ENCODE measurements around the gene C22orf31. TPM values are rescaled to one million over a fixed set of nuclear protein-coding genes. Genes with fewer than 3 reads are reported as not detected.
"Not testable (repeated sequence)": the region's sequence is repeated elsewhere in the genome, so short reads cannot be mapped to it uniquely, and the experiment has no call there.

The C22orf31 gene
- total RNA-seq, 2 donors from 2014 or later = not detected

GRCh38 chr22:29062286-29062821 is 723 bp upstream of the C22orf31 start:
- DNase-seq (no peak), ATAC-seq (no peak)
- intact Hi-C loops (cut with DNase I, micrococcal nuclease) = no loop called here

- intact Hi-C loops (cut with DNase I, micrococcal nuclease) = no loop called here
- ATAC-seq = no peak
- DNase-seq = no peak
Measured at GRCh38 chr22:29060931-29061330, 700 bp downstream of the C22orf31 start.

- intact Hi-C loops (cut with DNase I, micrococcal nuclease) = no loop called here
- no peak for ATAC-seq
- DNase-seq = no peak
Measured at GRCh38 chr22:29060251-29060869, 1.3 kb downstream of the C22orf31 start.

- intact Hi-C loops (cut with DNase I, micrococcal nuclease) = no loop called here
- no peak for ATAC-seq
- DNase-seq = no peak
Measured at GRCh38 chr22:29056472-29056871, 5.2 kb downstream of the C22orf31 start.

- ATAC-seq (no peak), DNase-seq (no peak)
Measured at GRCh38 chr22:29055192-29055830, 6.3 kb downstream of the C22orf31 start.

GRCh38 chr22:29054251-29054767 is 7.3 kb downstream of the C22orf31 start:
- DNase-seq = no peak
- intact Hi-C loops (cut with DNase I, micrococcal nuclease) = no loop called here
- ATAC-seq = no peak

More at GRCh38 chr22:29055192-29055830, 6.3 kb downstream of the C22orf31 start:
- intact Hi-C loops (cut with DNase I, micrococcal nuclease) = no loop called here

- DNase-seq (no peak), ATAC-seq (no peak)
- intact Hi-C loops (cut with DNase I, micrococcal nuclease) = no loop called here
Measured at GRCh38 chr22:29053048-29053702, 8.5 kb downstream of the C22orf31 start.

- intact Hi-C loops (cut with DNase I, micrococcal nuclease) = no loop called here
- DNase-seq (no peak), ATAC-seq (peak; percentile 13)
Measured at GRCh38 chr22:29050457-29050856, 11.2 kb downstream of the C22orf31 start.

- DNase-seq (no peak), ATAC-seq (peak; percentile 16)
- intact Hi-C loops (cut with DNase I, micrococcal nuclease) = no loop called here
Measured at GRCh38 chr22:29049655-29050263, 11.9 kb downstream of the C22orf31 start.

GRCh38 chr22:29048822-29049654 is 12.6 kb downstream of the C22orf31 start:
- ATAC-seq (no peak), DNase-seq (no peak)
- intact Hi-C loops (cut with DNase I, micrococcal nuclease) = no loop called here

- ATAC-seq = no peak
- intact Hi-C loops (cut with DNase I, micrococcal nuclease) = no loop called here
- DNase-seq = no peak
Measured at GRCh38 chr22:29044657-29045176, 16.9 kb downstream of the C22orf31 start.

GRCh38 chr22:29043906-29044575 is 17.6 kb downstream of the C22orf31 start:
- intact Hi-C loops (cut with DNase I, micrococcal nuclease) = no loop called here
- ATAC-seq = no peak
- no peak for DNase-seq

- DNase-seq (no peak), ATAC-seq (no peak)
- intact Hi-C loops (cut with DNase I, micrococcal nuclease) = loop anchor here in 1 of 2 donors (2.0 kb wide), 1 partner anchor 185 kb away; no protein-coding TSS in a partner anchor
Measured at GRCh38 chr22:29041408-29041807, 20.2 kb downstream of the C22orf31 start.

- DNase-seq (peak; percentile 47 to 71), ATAC-seq (peak; percentile 61)
- intact Hi-C loops (cut with DNase I, micrococcal nuclease) = loop anchor here in 1 of 2 donors (2.0 kb wide), 1 partner anchor 184 kb away; no protein-coding TSS in a partner anchor
Measured at GRCh38 chr22:29040385-29041275, 21.0 kb downstream of the C22orf31 start.

- intact Hi-C loops (cut with DNase I, micrococcal nuclease) = loop anchor here (2.0 to 10.0 kb wide), 3 partner anchors 85 to 185 kb away; no protein-coding TSS in a partner anchor
- not testable (repeated sequence) for ATAC-seq, DNase-seq
Measured at GRCh38 chr22:29039684-29040083, 21.9 kb downstream of the C22orf31 start.

GRCh38 chr22:29039148-29039547 is 22.5 kb downstream of the C22orf31 start:
- peak; percentile 20 for ATAC-seq
- intact Hi-C loops (cut with DNase I, micrococcal nuclease) = loop anchor here (10.0 kb wide), 2 partner anchors 84 to 184 kb away; no protein-coding TSS in a partner anchor
- no peak for DNase-seq

Measured in left colon (tissue), 2 donors.